Islet of Langerhans (tissue), 1 donor: ENCODE measurements around the gene HDAC4.

ENCODE experiments used
- FAIRE-seq: peaks from one replicate; lab custom pipeline; 2011; peaks lifted over from hg19 to GRCh38; lab: Jason Lieb, UNC

HDAC4 gene

GRCh38 chr2:239348563-239349452 is 52.0 kb downstream of the HDAC4 start:
- no peak for FAIRE-seq

DNA sequence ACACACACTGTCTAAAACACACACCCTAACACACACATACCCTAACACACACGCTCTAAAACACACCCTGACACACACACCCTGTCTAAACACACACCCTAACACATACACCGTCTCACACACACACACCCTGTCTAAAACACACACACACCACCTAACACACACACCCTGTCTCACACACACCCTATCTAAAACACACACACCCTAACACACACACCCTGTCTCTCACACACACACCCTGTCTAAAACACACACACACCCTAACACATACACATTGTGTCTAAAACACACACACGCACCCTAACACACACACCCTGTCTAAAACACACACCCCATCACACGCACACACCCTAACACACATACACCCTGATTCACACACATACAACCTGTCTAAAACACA is 54.1 kb downstream of the HDAC4 start:
- no peak for FAIRE-seq

DNA sequence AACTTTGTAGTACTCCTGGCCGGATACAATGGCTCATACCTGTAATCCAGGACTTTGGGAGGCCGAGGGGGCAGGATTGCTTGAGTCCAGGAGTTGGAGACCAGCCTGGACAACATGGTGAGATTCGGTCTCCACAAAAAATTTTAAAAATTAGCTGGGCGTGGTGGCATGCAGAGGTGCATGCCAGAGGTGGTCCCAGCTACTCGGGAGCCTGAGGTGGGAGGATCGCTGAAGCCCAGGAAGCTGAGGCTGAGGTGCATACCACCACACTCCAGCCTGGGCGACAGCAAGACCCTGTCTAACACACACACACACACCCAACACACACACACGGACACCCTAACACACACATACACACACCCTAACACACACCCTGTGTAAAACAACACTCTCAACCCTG is 55.6 kb downstream of the HDAC4 start:
- FAIRE-seq = no peak

DNA sequence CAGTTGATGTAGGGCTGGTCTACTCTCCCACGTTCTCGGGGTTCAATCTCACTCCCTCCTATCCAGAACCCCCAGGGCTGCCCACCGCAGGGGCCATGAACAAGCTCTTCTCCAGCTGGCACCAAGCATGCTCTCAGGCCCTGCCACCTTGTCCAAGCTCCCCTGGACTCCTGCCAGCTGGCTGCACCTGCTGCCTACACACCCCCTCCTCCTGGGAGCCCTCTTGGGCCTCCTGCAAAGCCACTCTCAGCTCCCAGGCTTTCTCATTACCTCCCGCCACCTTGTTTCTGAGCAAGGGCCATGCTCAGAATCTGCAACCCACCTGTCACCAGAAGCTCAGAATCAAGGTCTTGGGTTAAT is 56.0 kb downstream of the HDAC4 start:
- FAIRE-seq = no peak

GRCh38 chr2:239343946-239344856 is 56.6 kb downstream of the HDAC4 start:
- FAIRE-seq = no peak

GRCh38 chr2:239343460-239343859 is 57.4 kb downstream of the HDAC4 start:
- FAIRE-seq = no peak

DNA sequence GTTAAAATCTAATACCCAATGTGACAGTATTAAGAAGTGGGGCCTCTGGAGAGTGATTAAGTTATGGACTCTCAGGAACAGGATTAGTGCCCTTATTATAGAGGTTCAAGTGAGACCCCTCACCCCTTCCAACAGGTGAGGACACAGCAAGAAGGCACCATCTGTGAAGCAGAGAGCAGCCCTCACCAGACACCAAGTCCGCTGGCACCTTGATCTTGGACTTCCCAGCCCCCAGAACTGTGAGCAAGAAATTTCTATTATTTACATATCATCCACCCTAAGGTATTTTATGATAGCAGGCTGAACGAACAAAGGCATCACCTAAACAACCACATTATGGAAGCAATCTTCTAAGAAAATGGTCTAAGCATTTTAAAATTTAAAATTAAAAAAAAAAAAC is 59.0 kb downstream of the HDAC4 start:
- no peak for FAIRE-seq

- FAIRE-seq = no peak
Observed at GRCh38 chr2:239341146-239341732, 59.6 kb downstream of the HDAC4 start.

- no peak for FAIRE-seq
Observed at GRCh38 chr2:239339726-239340601, 60.9 kb downstream of the HDAC4 start.

- no peak for FAIRE-seq
Observed at GRCh38 chr2:239339241-239339640, 61.6 kb downstream of the HDAC4 start.

GRCh38 chr2:239337877-239338484 is 62.8 kb downstream of the HDAC4 start:
- no peak for FAIRE-seq

DNA sequence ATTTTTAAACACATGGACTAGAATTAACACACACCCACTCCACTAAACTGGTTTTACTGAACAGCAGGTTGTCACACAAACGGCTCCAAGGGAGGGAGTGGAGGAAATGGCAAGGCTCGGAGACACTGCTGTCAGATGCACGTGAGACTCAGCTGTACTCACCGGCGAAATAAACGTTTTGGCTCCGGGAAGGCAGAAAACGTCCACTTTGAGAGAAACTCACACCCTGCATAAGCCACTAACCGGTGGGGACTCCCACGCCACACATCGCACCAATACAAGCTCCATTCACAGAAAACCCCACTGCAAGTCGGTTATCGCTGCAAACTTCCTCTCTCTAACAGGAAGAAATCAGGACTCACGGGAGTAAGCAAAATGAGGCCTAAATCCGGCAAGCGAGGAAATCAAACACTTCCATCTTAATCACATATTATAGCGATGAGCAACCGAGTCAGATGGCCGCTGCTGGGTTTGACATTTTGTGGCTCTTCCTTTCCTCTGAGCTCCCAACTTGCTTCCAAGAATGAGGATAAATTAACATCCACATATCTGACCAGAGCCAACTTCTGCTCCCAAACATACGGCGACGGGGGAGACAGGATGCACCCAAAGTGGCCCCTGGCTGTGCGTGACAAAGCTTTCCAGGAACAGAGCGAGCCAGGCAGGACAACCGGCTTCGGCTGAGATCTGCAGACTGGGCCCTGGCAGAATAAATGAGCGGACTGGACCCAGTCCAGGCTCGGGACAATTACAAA is 63.5 kb downstream of the HDAC4 start:
- no peak for FAIRE-seq

DNA sequence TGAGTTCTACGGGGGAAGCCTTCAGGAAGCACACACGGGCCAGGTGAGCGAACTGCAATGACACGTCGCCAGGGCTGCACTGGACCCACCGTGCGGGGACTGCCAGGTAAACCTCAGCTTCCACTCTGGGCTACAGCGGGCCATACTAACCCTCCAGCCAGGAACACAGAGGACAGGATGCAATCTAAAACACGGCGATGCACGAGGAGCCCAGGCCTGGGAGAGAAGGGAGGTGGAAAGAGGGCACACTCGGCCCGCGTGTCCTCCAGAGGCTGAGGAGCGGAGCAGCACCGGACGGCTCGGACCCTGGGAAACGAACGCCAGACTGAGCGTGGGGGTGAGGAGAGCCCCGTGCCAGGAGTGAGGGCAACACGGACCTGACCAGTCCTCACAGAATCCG is 69.3 kb downstream of the HDAC4 start:
- no peak for FAIRE-seq

DNA sequence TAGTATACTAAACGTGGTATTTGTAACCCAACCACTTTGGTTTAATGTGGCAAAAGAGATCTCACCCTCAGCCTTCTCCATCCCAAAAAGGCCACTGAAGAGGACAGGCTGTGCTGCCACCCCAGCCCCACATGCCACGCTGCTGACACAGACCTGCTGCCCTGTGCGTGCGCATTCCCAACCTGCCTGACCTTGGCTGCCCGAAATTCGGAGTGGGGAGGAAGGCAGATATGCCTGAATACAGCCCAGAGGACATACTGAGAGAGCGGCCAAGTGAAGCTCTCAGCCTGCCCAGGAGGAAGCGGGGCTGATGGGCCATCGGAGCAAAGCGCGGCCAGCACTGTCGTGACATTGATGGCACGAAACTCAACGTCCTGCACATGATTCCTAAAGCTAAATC is 70.0 kb downstream of the HDAC4 start:
- FAIRE-seq = no peak

- FAIRE-seq = no peak
Observed at GRCh38 chr2:239329972-239330572, 70.7 kb downstream of the HDAC4 start.

GRCh38 chr2:239329284-239329971 is 71.4 kb downstream of the HDAC4 start:
- no peak for FAIRE-seq

GRCh38 chr2:239328351-239329191 is 72.2 kb downstream of the HDAC4 start:
- FAIRE-seq = no peak

- no peak for FAIRE-seq
Observed at GRCh38 chr2:239327536-239328350, 73.1 kb downstream of the HDAC4 start.
